K562 (cell line): ENCODE results near the gene ATF4. TPM values are rescaled to one million over a fixed set of nuclear protein-coding genes. Genes with fewer than 3 reads are reported as not detected.

ENCODE experiments used
- ATF7 ChIP-seq: fragments of 450-650 bp; IDR thresholded peaks from 2 replicates; pipeline ENCODE4 v1.7.1; 2014; ENCODE audit warnings: mild to moderate bottlenecking, moderate library complexity
- CBX2 ChIP-seq: fragments of 200-600 bp; sonication (generic); IDR thresholded peaks from one replicate; pipeline ENCODE4 v1.6.1; 2012; ENCODE audit warnings: mild to moderate bottlenecking, low read length, inconsistent platforms; ENCODE audit not compliant: insufficient read depth, poor library complexity, severe bottlenecking
- E2F4 ChIP-seq: sonication (generic); formaldehyde crosslinking; IDR thresholded peaks from 2 replicates; pipeline ENCODE4 v1.8.0; 2022; ENCODE audit warnings: mild to moderate bottlenecking, low read depth, missing genetic modification reagents
- FIP1L1 ChIP-seq: fragments of 200-400 bp; formaldehyde crosslinking; IDR thresholded peaks from 2 replicates; pipeline ENCODE4 v1.6.1; 2018; ENCODE audit warnings: mild to moderate bottlenecking, low read depth, low read length; ENCODE audit not compliant: poor library complexity, severe bottlenecking
- FOXP1 ChIP-seq: sonication (generic); formaldehyde crosslinking; IDR thresholded peaks from 2 replicates; pipeline ENCODE4 v1.8.0; 2022; ENCODE audit warnings: mild to moderate bottlenecking, missing genetic modification reagents
- HBP1 ChIP-seq: fragments of 450-650 bp; formaldehyde crosslinking; IDR thresholded peaks from 2 replicates; pipeline ENCODE4 v1.4.0; 2022; ENCODE audit warnings: missing genetic modification characterization
- ILF3 ChIP-seq: fragments of 450-650 bp; IDR thresholded peaks from 2 replicates; pipeline ENCODE4 v1.6.1; 2018; ENCODE audit warnings: antibody characterized with exemption, mild to moderate bottlenecking, moderate library complexity, borderline replicate concordance
- LCOR ChIP-seq: sonication (generic); formaldehyde crosslinking; IDR thresholded peaks from 2 replicates; pipeline ENCODE4 v1.8.0; 2022; ENCODE audit warnings: mild to moderate bottlenecking, missing genetic modification reagents
- MNT ChIP-seq, 2 experiments: fragments of 450-650 bp; conservative IDR thresholded peaks; 2 replicates each; pipeline ENCODE4 v1.6.1; 2017; ENCODE audit warnings: mild to moderate bottlenecking in 2 of 2, moderate library complexity in 2 of 2
- MTA2 ChIP-seq: fragments of 450-650 bp; IDR thresholded peaks from 2 replicates; pipeline ENCODE4 v1.6.1; 2016; ENCODE audit warnings: low read depth
- NCOA1 ChIP-seq: fragments of 450-650 bp; IDR thresholded peaks from 2 replicates; pipeline ENCODE4 v1.6.1; 2016; ENCODE audit warnings: low read depth
- NFRKB ChIP-seq: fragments of 450-650 bp; IDR thresholded peaks from 2 replicates; pipeline ENCODE4 v1.6.1; 2016; ENCODE audit warnings: low read depth
- NR2C1 ChIP-seq, 2 experiments: fragments of 450-650 bp; IDR thresholded peaks; 2 replicates each; pipeline ENCODE4 v1.6.1; 2017; ENCODE audit warnings: mild to moderate bottlenecking in 2 of 2, antibody characterized with exemption in 1 of 2, inconsistent platforms in 1 of 2, missing compliant biosample characterization in 1 of 2, missing genetic modification characterization in 1 of 2
- RHOXF2B ChIP-seq: fragments of 250-450 bp; sonication (Bioruptor Pico); conservative IDR thresholded peaks from 2 replicates; pipeline ENCODE4 v1.5.1; 2021
- SMARCA4 ChIP-seq: fragments of 450-650 bp; IDR thresholded peaks from 2 replicates; pipeline ENCODE4 v1.6.1; 2016
- THRAP3 ChIP-seq: fragments of 450-650 bp; IDR thresholded peaks from 2 replicates; pipeline ENCODE4 v1.6.1; 2016; ENCODE audit warnings: mild to moderate bottlenecking, inconsistent platforms, borderline replicate concordance
- XRCC4 ChIP-seq: IDR thresholded peaks from one replicate; pipeline ENCODE4 v1.6.1; 2011; ENCODE audit not compliant: insufficient read depth, insufficient read length; ENCODE audit errors: extremely low read depth
- ZBTB12 ChIP-seq: fragments of 250-450 bp; sonication (Bioruptor Pico); IDR thresholded peaks from 2 replicates; pipeline ENCODE4 v1.4.0; 2020
- ZKSCAN8 ChIP-seq: fragments of 200-800 bp; sonication (Bioruptor generic); IDR thresholded peaks from 2 replicates; pipeline ENCODE4 v1.6.1; 2016; ENCODE audit warnings: missing genetic modification characterization, missing compliant biosample characterization
- ZNF143 ChIP-seq: sonication (generic); formaldehyde crosslinking; IDR thresholded peaks from 2 replicates; pipeline ENCODE4 v1.9.0; 2022; ENCODE audit warnings: mild to moderate bottlenecking, missing genetic modification reagents
- ZNF175 ChIP-seq: fragments of 200-800 bp; sonication (Bioruptor generic); IDR thresholded peaks from 2 replicates; pipeline ENCODE4 v1.6.1; 2016; ENCODE audit warnings: low read depth, mild to moderate bottlenecking, missing genetic modification characterization, missing compliant biosample characterization
- ZNF445 ChIP-seq: fragments of 250-450 bp; sonication (Bioruptor Pico); IDR thresholded peaks from 2 replicates; pipeline ENCODE4 v1.4.0; 2020; ENCODE audit warnings: low read depth, mild to moderate bottlenecking, moderate library complexity
- ZNF75A ChIP-seq: fragments of 450-650 bp; formaldehyde crosslinking; IDR thresholded peaks from 2 replicates; pipeline ENCODE4 v1.4.0; 2020; ENCODE audit warnings: mild to moderate bottlenecking
- polyA plus RNA-seq, 8 experiments: library from polyadenylated mRNA; depleted of rRNA in 4 of 8; stranded (reverse) in 5 of 8; unstranded in 3 of 8; fragments of >200 nt; fragmentation: Nextera tagmentation in 2 of 8; fragmentation: Illumina TruSeq in 1 of 8; extraction: Ambion mirVana in 2 of 8; extraction: Trizol in 1 of 8; gene quantifications; 2 replicates each; pipeline versions ENCODE4 v1.2.1 to v1.2.3, GENCODE V29; 2011 to 2014; ENCODE audit warnings: inconsistent platforms in 1 of 8, missing spikeins in 1 of 8
- total RNA-seq, 7 experiments: library from RNA; depleted of rRNA in 6 of 7; stranded (reverse); fragments of >200 nt in 6 of 7; fragmentation: Illumina TruSeq in 2 of 7; extraction: Trizol in 2 of 7; gene quantifications; 2 replicates each; pipeline versions ENCODE4 v1.2.1 to v1.2.3, GENCODE V29; 2011 to 2021; ENCODE audit warnings: low replicate concordance in 1 of 7

ATF4 gene
- total and polyA plus RNA-seq, 9 of the 15 experiments (the other 6 are each of a cell fraction or from before 2014, with no cell fraction given) = 93.1 to 723 (median 355) TPM

- TF ChIP-seq HBP1 (CRISPR knock-in tag) (no peak), SMARCA4 (no peak), NCOA1 (peak; percentile 57; the same call in 1 of the 2 replicates), ZNF75A (CRISPR knock-in tag) (no peak), THRAP3 (no peak), RHOXF2B (CRISPR knock-in tag) (no peak), FOXP1 (CRISPR knock-in tag) (peak; percentile 25; the same call in 1 of the 2 replicates), LCOR (0 out of 2 replicates have a peak, but pooled peaks have one; percentile 50), ZBTB12 (CRISPR knock-in tag) (no peak), XRCC4 (no peak), E2F4 (CRISPR knock-in tag) (no peak), CBX2 (no peak), NR2C1 (IDR thresholded peaks at IDR 0.05) (no peak), NR2C1 (tag; IDR thresholded peaks at IDR 0.05) (0 out of 2 replicates have a peak, but pooled peaks have one; percentile 25), ZKSCAN8 (CRISPR knock-in tag) (no peak), ZNF143 (CRISPR knock-in tag) (no peak), FIP1L1 (no peak), NFRKB (no peak), MNT (conservative IDR thresholded peaks at IDR 0.05) (peak in 1 of 2 experiments; percentile 49; a peak in 1 of 4 replicates), ZNF445 (CRISPR knock-in tag) (no peak), ATF7 (no peak), MTA2 (no peak), ZNF175 (no peak), ILF3 (no peak)
These were observed 25.3 kb downstream of the ATF4 start (continued) for GRCh38 chr22:39545386-39546365.
